GM11168 (cell line): ENCODE data around the gene HS3ST6.
"Not testable (repeated sequence)": the region's sequence is repeated elsewhere in the genome, so short reads cannot be mapped to it uniquely, and the experiment has no call there.

Source experiments
- in situ Hi-C: fragments of 300-500 bp; cut with MboI; formaldehyde crosslinking; loops from one replicate; pipeline ENCODE4 v1.12.0; 2022; ENCODE audit warnings: low sequenced_read_pairs; ENCODE audit not compliant: unreplicated experiment

HS3ST6 gene

GRCh38 chr16:1930338-1930720, 12.1 kb upstream of the HS3ST6 start:
- in situ Hi-C loops, result loop anchor here (5.0 kb wide), 1 partner anchor 68 kb away; no protein-coding TSS in a partner anchor

GRCh38 chr16:1929578-1930337, 11.5 kb upstream of the HS3ST6 start:
- in situ Hi-C loops, result loop anchor here (5.0 kb wide), 1 partner anchor 67 kb away; no protein-coding TSS in a partner anchor

GRCh38 chr16:1929105-1929504, 10.9 kb upstream of the HS3ST6 start:
- in situ Hi-C loops, result no loop called here

GRCh38 chr16:1926271-1926670, 8.1 kb upstream of the HS3ST6 start:
- in situ Hi-C loops, result no loop called here

- in situ Hi-C loops, result no loop called here
These were observed 5.9 kb upstream of the HS3ST6 start for GRCh38 chr16:1924095-1924494.

- in situ Hi-C loops, result no loop called here
These were observed 5.3 kb upstream of the HS3ST6 start for GRCh38 chr16:1923299-1924034.

GRCh38 chr16:1922357-1922756, 4.1 kb upstream of the HS3ST6 start:
- in situ Hi-C loops, result no loop called here

GRCh38 chr16:1920727-1921171, 2.5 kb upstream of the HS3ST6 start:
- in situ Hi-C loops, result no loop called here

- in situ Hi-C loops, result not testable (repeated sequence)
These were observed 1.9 kb upstream of the HS3ST6 start for GRCh38 chr16:1920122-1920521.

GRCh38 chr16:1919327-1919998, 1.2 kb upstream of the HS3ST6 start:
- in situ Hi-C loops, result no loop called here

GRCh38 chr16:1917665-1918350, 407 bp downstream of the HS3ST6 start:
- in situ Hi-C loops, result no loop called here

GRCh38 chr16:1917056-1917664, 1.1 kb downstream of the HS3ST6 start:
- in situ Hi-C loops, result no loop called here

- in situ Hi-C loops, result no loop called here
These were observed 1.6 kb downstream of the HS3ST6 start for GRCh38 chr16:1916640-1916990.

- in situ Hi-C loops, result no loop called here
These were observed 2.2 kb downstream of the HS3ST6 start for GRCh38 chr16:1915732-1916639.

GRCh38 chr16:1914988-1915387, 3.2 kb downstream of the HS3ST6 start:
- in situ Hi-C loops, result no loop called here

- in situ Hi-C loops, result no loop called here
These were observed 4.1 kb downstream of the HS3ST6 start for GRCh38 chr16:1914084-1914608.

GRCh38 chr16:1913327-1914083, 4.7 kb downstream of the HS3ST6 start:
- in situ Hi-C loops, result no loop called here

- in situ Hi-C loops, result no loop called here
These were observed 6.0 kb downstream of the HS3ST6 start for GRCh38 chr16:1912215-1912543.
